ENCODE measurements around the gene GATB.

GATB gene

DNA sequence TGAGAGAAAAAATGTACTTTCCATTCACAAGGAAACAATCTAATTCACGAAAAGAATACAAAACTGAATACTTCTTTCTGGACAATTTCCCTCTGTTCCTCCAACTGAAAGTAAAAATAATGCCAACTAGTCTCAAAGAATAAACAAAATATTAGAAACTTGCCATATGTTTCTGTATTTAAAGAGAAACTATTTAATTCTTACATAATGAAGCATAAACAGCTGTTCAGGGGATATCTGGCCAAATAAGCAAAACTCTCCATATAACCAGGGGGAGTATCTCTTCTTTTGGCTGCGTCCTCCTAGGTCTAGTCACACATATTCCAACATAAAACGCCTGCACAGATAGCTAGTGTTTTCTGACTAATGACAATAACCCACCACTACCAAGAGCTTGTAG, 805 bp downstream of the GATB start:
- peak overlapping the region; percentile 90 for H3K4me3 ChIP-seq (ENCODE audit: low read depth, low read length)
- DNase-seq (ENCODE audit: low read depth, low spot score), result no peak
- TF ChIP-seq, protein P1, sequence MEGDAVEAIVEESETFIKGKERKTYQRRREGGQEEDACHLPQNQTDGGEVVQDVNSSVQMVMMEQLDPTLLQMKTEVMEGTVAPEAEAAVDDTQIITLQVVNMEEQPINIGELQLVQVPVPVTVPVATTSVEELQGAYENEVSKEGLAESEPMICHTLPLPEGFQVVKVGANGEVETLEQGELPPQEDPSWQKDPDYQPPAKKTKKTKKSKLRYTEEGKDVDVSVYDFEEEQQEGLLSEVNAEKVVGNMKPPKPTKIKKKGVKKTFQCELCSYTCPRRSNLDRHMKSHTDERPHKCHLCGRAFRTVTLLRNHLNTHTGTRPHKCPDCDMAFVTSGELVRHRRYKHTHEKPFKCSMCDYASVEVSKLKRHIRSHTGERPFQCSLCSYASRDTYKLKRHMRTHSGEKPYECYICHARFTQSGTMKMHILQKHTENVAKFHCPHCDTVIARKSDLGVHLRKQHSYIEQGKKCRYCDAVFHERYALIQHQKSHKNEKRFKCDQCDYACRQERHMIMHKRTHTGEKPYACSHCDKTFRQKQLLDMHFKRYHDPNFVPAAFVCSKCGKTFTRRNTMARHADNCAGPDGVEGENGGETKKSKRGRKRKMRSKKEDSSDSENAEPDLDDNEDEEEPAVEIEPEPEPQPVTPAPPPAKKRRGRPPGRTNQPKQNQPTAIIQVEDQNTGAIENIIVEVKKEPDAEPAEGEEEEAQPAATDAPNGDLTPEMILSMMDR (IDR thresholded peaks at IDR 0.05; ENCODE audit: low read depth, low read length), result no peak
- in situ Hi-C loops (cut with HindIII; ENCODE audit: low sequenced_read_pairs), result no loop called here

DNA sequence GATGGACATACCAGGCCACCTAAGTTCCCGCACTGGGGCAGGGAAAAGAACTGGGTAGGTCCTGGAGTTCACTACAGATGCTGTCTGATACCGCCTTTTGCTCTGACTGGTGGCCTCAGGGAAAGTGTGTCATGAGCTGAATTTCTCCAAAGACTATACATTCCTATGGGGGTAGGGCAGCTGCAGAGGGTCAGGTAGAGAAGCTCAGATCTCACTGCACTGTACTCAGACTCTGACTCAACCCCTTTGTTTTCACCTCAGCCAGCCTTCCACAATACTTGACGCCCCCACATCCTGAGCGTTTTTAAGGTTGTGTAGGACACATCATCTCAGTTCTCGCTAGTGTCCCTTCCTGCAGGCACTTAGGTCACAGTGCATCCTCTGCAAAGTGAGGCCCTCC, 7.8 kb downstream of the GATB start:
- in situ Hi-C loops (cut with HindIII; ENCODE audit: low sequenced_read_pairs), result no loop called here
- DNase-seq (ENCODE audit: low read depth, low spot score), result no peak
- TF ChIP-seq, protein P1 (IDR thresholded peaks at IDR 0.05; ENCODE audit: low read depth, low read length), result no peak
- H3K4me3 ChIP-seq (ENCODE audit: low read depth, low read length), result no peak overlapping the region

DNA sequence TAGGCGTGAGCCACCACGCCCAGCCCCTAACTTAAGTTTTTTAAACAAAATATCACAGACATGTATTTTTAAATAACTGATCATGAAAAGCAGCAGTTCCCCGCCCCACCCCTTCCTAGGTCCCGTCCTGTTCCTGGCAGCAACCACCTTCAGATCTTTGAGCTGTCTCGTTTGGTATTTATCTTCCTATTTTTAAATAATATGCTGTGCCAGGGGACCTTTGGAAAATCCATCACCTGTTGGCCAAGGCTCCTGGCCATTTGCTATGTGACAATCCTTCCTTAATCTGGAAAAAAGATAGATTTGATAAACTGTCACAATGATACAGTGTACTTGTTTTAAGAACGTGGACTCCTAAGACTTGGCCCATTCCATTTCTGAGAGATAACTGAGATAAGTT, 10.7 kb downstream of the GATB start:
- in situ Hi-C loops (cut with HindIII; ENCODE audit: low sequenced_read_pairs), result no loop called here
- TF ChIP-seq, protein P1 (IDR thresholded peaks at IDR 0.05; ENCODE audit: low read depth, low read length), result no peak
- H3K4me3 ChIP-seq (ENCODE audit: low read depth, low read length), result no peak overlapping the region
- no peak for DNase-seq (ENCODE audit: low read depth, low spot score)

DNA sequence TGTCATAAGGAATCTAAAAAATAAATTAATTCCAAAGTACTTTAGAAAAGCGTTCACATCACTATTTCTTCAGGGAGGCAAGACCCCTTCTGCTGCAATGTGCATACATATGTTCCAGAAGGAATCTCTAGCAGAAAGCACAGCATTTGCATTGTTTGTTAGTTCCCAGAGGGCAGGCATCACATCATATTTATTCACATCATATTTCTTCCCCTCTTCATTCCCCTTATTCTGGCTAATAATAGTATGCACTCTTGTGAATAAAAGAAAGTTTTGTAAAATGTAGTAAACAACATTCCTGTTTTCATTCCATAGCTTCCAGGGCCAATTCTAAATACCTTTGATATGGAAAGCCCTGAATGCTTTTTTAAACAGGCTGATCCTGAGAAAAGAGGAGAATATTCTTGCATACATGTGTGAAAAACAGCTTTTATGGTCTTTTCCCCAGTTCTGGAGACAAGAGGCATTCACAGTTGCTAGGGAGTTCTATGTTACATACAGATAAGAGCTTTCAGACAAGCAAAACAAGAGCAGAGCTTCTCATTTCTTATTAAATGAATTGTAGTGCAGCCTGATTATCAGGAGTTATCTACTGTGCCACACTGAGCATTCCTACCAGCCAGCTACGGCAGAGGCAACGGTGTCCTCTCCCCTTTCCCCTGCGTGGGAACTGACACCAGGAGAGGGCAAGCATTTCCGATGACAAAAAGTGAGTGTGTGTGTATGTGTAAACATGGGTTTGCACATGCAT, 15.2 kb downstream of the GATB start:
- DNase-seq (ENCODE audit: low read depth, low spot score), result peak; percentile 19
- TF ChIP-seq, protein P1 (IDR thresholded peaks at IDR 0.05; ENCODE audit: low read depth, low read length), result no peak
- no peak overlapping the region for H3K4me3 ChIP-seq (ENCODE audit: low read depth, low read length)
- in situ Hi-C loops (cut with HindIII; ENCODE audit: low sequenced_read_pairs), result no loop called here

DNA sequence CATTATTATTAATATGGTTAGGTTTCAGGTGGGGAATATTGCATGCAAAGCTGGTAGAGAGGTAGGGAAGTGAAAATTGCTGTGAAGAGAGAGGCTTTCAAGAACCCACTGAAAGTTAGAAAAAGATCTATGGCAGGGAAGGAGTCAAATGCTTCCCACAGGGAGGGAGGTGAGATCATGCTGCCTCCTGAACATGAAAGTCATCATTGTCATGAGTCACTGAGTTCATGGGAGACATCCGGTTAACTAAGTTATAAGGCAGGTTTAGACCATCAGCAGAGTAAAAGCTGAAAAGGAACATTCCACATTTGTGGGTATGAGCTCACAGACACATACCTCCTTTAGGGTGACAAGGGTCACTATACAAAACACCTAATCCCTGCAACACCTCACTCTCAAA, 16.2 kb downstream of the GATB start:
- DNase-seq (ENCODE audit: low read depth, low spot score), result peak; percentile 93
- in situ Hi-C loops (cut with HindIII; ENCODE audit: low sequenced_read_pairs), result no loop called here
- no peak overlapping the region for H3K4me3 ChIP-seq (ENCODE audit: low read depth, low read length)
- TF ChIP-seq, protein P1 (IDR thresholded peaks at IDR 0.05; ENCODE audit: low read depth, low read length), result no peak

DNA sequence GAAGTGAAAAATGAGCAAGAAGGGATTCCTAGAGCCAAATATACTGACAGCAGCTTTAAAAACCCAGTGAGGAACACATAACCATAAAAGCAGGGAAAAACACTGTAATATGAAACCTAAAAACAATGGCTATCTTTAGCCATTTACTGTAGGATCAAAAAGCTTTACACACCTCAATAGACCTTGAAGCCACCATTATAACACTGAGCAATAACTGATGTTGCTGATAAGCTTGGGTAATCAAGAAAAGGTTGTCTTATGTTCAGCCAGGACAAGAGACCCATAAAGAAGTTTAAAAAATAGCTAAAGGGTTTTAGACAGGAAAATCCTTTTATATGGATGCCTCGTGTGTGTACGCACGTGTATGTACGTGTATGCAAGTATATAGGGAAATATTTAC, 16.9 kb downstream of the GATB start:
- in situ Hi-C loops (cut with HindIII; ENCODE audit: low sequenced_read_pairs), result no loop called here
- peak; percentile 7 for DNase-seq (ENCODE audit: low read depth, low spot score)
- TF ChIP-seq, protein P1 (IDR thresholded peaks at IDR 0.05; ENCODE audit: low read depth, low read length), result no peak
- no peak overlapping the region for H3K4me3 ChIP-seq (ENCODE audit: low read depth, low read length)
